Renal pelvis (tissue), 4 donors: ENCODE data around the gene NTN1. TPM values are rescaled to one million over a fixed set of nuclear protein-coding genes. Genes with fewer than 3 reads are reported as not detected.

Experiments
- DNase-seq: peaks from one replicate; pipeline ENCODE4 v3.0.0-alpha.2; 2013
- polyA plus RNA-seq, 3 donors: library from polyadenylated mRNA; unstranded; fragments of 120-200 nt; gene quantifications; one replicate each; pipeline ENCODE4 v1.2.1, GENCODE V29; 2013; ENCODE audit not compliant: insufficient read length in 3 of 3

Gene NTN1
- polyA plus RNA-seq, 3 donors: 0.90 to 5.1 (median 3.4) TPM

DNA sequence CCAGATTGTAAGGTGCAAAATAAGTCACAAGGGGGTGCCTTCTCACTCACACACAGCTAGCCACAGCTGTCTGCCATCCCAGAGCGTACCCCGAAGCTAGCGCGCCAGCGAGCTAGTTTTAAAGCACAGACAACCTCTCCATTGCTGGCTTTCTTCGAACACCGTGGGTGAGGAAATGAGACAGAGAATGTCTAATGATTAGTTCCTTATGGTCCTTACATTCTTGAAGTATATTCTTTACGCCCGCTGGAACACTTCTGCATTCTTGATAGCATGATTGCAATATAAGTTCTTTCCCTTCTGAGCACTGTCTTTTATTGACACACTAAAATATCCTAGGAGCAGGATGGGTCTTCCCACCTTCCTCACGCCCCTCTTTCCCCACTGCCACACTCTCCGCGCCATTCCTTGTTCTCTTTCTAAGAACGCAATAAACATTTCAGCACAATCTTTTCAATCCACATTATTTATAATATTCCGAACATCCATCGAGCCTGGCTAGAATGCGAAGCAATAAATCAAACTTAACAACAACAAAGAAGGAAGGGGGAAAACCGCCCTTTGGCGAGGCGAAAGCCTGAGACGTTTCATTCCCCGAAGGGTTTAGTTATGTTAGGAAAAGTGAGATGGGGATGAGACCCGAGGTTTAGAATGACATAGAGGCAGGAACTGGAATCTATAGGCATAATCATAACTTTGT, 251.3 kb downstream of the NTN1 start:
- DNase-seq: no peak

DNA sequence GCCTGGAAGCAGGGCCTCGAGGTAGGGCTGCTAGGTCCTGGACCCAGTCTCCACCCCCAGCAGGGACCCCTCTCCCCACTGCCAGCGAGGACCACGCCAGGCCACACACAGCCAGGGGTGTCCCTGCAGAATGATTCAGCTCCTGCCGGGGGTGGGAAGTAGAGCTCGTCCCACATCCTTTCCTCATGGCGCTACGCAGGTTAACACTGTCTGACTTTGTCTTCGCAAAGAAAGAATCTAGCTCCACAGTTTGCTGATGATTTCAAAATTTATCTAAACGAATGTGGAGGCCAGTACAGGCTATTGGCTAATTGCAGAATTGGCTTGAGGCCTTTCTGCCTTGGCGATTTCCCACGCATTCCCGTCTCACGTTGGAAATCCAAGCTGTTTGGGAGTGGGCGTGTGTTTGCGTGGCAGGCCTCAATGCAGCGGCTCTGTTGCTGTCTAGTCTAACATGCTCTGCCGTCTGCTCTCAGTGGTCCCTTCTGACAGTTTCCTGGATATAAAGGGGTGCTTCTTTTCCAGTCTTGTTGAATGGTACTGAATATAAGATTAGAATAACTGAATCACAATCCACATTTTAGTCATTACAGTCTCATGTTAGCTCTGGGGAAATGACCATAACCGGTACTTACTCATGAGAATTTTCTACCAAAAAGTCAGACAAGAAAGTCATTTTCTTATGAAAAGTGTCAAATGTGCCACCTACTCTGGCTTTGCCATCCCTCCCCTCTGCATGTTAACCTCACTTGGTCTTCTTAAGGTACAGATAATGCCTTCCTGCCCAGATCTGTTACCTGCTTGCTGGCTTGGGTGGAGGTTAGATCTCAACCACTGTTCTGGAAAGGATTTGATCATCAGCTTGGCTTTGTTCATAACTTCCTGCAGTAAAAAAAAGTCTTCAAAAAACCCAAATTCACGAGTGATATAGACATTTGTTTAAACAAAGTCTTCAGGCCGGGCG, 252.4 kb downstream of the NTN1 start:
- DNase-seq: no peak

DNA sequence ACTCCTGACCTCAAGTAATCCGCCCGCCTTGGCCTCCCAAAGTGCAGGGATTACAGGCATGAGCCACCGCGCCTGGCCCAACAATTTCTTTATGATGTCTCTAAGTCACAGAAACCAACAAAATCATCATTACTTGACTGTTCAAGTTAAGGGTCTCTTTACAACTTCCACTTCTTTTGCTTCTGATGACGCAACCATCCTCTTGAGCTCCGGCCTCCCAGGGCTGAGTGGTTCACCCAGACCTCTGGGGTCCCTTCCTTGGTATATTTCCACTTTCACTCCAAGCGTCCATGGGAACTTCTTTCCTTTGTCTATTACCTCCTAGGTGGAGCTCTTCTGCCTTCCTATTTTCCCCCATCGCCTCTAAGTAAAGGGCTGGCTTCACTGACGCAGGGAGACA, 253.7 kb downstream of the NTN1 start:
- no peak for DNase-seq

DNA sequence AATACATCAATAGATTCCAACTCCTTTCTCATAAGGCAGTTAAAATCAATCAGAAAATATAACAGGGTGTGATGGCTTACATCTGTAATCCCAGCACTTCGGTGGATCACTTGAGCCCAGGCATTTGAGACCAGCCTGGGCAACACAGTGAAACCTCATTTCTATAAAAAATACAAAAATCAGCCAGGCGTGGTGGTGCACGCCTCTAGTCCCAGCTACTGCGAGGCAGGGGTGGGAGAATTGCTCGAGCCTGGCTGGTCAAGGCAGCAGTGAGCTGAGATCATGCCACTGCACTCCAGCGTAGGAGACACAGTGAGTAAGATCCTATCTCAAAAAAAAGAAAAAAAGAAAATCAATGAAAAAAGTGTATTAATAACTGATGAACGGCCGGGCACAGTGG, 258.6 kb downstream of the NTN1 start:
- no peak for DNase-seq

DNA sequence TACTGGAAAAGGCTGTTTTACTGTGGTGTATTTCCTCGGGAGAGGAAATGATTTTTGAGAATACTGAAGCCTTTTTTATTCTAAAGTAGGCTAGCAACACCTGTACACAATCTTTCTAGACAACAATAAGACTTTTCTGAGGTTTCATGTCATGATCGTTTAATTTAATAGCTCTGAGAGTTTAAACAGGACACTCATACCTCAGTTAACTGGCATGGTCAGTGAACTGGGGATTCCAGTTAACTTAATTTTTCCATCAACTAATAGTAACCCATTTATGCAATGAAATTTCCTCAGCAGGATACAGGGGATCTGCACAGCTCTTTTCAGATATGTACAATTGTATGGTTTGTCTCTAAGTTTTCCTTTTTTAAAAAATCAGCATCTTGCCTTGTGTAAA, 262.6 kb downstream of the NTN1 start:
- no peak for DNase-seq

DNA sequence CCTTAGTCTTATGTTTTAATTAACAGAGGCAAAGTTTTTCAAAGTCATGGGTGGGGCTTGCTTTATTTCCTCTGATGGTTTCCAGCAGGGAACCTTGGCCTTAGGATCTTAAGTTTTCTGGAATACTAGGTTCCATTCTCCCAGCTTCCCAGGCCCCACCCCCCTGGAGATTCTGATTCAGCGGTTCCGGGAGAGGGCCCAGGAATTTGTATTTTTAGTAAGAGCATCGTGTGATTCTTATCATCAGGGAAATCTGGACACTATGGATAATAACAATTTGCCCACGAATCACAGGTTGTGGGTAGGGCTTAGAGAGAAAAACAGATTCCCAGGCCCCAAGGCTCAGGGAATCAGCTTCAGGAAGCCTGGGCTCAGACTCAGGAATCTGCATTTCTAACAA, 263.6 kb downstream of the NTN1 start:
- no peak for DNase-seq

DNA sequence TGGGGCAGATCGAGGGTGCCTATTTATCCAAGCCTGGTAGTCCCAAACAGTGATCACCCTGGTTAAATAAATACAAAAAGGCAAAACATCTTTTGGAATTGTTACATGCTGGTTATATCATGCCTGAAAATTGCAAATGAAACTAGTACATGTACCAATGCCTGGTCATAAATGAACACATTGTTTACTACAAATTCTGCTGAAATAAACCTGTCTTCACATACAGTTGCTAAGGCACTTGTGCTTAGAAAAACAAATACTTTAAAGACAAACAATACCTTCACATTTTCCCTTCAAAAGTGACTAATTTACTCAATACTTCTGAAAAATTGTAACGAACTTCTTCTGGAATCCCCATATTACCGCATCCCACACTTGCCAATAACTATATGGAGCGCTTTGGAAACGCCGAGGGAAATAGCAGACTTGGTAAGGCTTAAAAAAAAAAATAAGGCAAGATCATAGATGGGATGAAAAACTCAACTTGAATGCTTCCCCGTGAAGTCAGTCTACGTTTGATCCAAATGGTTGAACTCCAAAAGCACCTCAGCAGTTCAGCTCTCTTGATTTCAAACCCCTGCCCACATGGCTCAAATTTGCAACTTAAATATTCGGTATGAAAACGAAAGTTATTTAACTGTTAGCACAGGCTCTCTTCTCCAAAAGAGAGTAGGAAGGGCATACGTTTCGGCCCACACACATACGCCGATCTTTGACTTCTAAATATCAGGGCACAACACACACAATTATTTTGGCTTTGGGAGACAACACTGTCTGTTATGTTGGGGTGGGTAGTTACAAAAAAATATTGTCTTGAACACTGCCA, 264.5 kb downstream of the NTN1 start:
- DNase-seq: no peak

DNA sequence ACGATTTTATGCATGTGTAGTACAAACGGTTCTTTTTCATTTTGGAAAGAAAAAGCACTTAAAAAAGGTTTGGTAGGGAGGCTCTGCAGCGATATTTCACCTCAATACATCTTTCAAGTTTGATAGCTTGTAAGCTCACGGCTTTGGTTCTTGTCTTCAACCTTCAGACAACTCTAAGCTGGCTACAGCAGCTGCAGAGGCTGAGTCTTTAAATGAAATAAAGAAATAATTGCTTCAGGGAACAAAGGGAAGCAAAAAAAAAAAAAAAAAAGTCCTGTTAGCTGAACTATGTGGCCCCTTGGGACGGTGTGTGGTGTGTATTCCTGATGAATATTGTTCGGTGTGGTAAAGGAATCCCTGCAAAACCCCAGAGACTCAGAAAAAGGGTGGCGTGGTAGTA, 265.1 kb downstream of the NTN1 start:
- no peak for DNase-seq

DNA sequence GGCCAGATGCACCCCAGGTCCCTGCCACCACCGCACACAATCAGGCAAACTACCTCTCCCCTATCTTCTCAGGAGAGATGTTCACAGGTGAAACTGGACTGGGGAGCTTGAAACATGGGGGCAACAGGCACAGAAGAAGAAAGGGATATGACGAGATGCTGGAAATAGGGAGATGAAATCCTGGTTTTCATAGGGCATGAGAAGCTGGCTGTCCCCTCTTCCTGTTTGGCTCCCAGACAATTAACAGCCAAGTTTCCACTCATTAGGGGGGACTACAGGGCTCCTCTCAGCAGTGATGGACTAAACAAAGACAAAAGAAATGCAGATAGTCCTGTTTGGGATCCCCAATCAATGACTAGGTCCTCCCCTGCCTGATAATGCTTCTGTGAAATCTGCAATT, 266.0 kb downstream of the NTN1 start:
- no peak for DNase-seq

DNA sequence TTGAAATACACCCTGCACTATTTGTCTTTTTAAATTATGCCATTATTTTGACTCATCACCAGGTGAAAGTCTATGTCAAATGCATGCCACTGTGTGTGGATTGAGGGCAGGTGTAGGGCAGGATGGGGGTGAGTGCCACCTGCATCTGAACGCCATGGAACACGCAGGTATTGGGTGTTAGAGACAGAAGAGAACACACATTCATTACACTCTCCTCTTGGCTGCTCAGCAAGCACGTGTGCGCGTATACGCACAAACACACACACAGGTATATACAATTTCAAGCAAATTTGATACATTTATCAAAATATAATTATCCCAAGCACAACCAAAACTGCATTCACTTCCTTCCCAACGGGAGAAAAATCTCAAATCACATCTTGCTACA, 268.9 kb downstream of the NTN1 start:
- DNase-seq: no peak

DNA sequence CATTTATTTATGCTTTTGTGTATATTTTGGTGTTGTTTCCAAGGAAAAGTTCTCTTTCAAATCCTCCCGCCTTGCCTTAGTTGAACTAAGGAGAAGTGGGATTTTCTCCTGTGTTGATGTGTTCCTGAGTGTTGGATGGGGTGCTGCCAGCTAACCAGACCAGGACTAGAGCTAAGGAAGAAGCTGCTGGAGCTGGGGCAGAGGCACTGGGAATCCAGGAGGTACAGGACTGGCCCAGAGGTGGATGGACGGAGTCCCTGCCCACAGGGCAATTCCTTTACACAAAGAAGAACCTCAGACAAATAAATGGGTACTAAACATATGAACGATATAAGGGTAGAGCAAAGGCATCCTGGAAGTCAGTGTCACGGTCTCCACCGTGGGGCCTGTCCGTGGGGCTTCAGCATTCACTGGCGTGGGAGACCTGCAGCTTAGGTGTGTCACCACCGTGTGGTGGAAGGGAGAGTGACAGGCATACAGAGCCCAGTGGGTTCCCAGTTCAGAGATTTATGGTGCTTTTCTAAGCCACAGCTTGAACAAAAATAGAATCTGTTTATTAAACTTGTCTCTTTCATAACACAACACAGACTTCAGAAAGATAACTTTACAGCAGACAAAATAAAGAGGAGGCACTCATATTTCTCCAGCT, 270.7 kb downstream of the NTN1 start:
- DNase-seq: no peak

DNA sequence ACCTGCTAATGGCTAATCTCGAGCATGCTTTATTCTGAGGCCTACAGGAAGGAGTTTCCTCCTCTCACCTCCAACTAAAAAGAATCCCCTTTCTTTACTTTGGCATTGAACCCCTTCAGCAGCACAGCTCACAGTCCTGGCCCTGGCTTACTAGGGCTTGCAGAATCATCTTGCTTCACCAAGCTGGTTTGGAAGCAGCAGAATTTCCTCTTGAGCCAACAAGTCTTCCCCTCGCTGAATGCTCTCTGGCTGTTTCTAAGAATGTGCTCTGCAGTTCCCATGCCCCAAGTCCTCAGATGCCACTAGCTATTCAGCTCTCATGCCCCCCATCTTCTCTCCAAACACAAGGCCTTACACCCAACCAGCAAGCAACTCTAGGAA, 271.2 kb downstream of the NTN1 start:
- DNase-seq: no peak

Other genes starting within 250 kb of the NTN1 start
- gene MFSD6L, start 222.1 kb upstream of the NTN1 start, polyA plus RNA-seq: 1 to 10 TPM; 3.6 to 4.8 (median 4.1) TPM
- 1 to 10 TPM; 1.2 to 1.8 (median 1.3) TPM for gene PIK3R6, start 153.8 kb upstream of the NTN1 start, polyA plus RNA-seq
- under 1 TPM; 0.73 to 1.00 (median 0.84) TPM for gene PIK3R5, start 55.8 kb upstream of the NTN1 start, polyA plus RNA-seq